Upper lobe of right lung (tissue), 1 donor: Measurements from ENCODE around the gene TNPO3. TPM values are rescaled to one million over a fixed set of nuclear protein-coding genes. Genes with fewer than 3 reads are reported as not detected.

Experiments
- ATAC-seq: fragments of 200-7000 bp; cut with Tn5 transposase; one replicate; pipeline ENCODE4 v1.9.1; 2020; ENCODE audit warnings: mild to moderate bottlenecking, moderate library complexity
- DNase-seq: peaks from one replicate; pipeline ENCODE4 v3.0.0-alpha.2; 2020
- H3K27ac ChIP-seq: fragments of 200-600 bp; one replicate; pipeline ENCODE4 v1.8.0; 2022
- H3K27me3 ChIP-seq: fragments of 200-600 bp; one replicate; pipeline ENCODE4 v1.8.0; 2022; ENCODE audit warnings: mild to moderate bottlenecking
- H3K36me3 ChIP-seq: fragments of 200-600 bp; one replicate; pipeline ENCODE4 v1.8.0; 2022
- H3K4me1 ChIP-seq: fragments of 200-600 bp; one replicate; pipeline ENCODE4 v1.8.0; 2022
- H3K4me3 ChIP-seq: fragments of 200-600 bp; one replicate; pipeline ENCODE4 v1.8.0; 2022; ENCODE audit warnings: mild to moderate bottlenecking
- H3K9me3 ChIP-seq: fragments of 200-600 bp; one replicate; pipeline ENCODE4 v1.8.0; 2022
- CTCF ChIP-seq: fragments of 200-600 bp; IDR thresholded peaks from one replicate; pipeline ENCODE4 v1.8.0; 2022; ENCODE audit warnings: antibody characterized with exemption
- intact Hi-C: fragments of 100-400 bp; cut with DNase I; formaldehyde crosslinking; loops from one replicate; pipeline ENCODE4 v1.11.0; 2022
- total RNA-seq: library from RNA; stranded (reverse); fragmentation: NEBNext Ultra II Directional; extraction: Animal tissue kit (Norgen Biotek cat#: 25700); gene quantifications from one replicate; pipeline ENCODE4 v1.2.1, GENCODE V29; 2021
- donor health status: DM: no; HTN: yes; CAD: no; lungs with severe emphysema.

Gene TNPO3
- total RNA-seq, 1 donor from 2014 or later, result 31.1 TPM

GRCh38 chr7:128954830-128955802 lies 99.8 kb downstream of the TNPO3 start:
- Histone ChIP-seq H3K4me3 (no peak overlapping the region), H3K4me1 (no peaks in the 10 kb centered on the region), H3K27ac (no peak overlapping the region), H3K27me3 (no peaks in the 10 kb centered on the region), H3K9me3 (no peaks in the 10 kb centered on the region), H3K36me3 (peaks cover 82% of the 10 kb centered on the region)
- ATAC-seq (no peak), DNase-seq (no peak)
- no peak for TF ChIP-seq CTCF
- intact Hi-C loops, result no loop called here

GRCh38 chr7:128954150-128954549 lies 100.8 kb downstream of the TNPO3 start:
- Histone ChIP-seq H3K4me3 (no peak overlapping the region), H3K27me3 (no peaks in the 10 kb centered on the region), H3K9me3 (no peaks in the 10 kb centered on the region), H3K36me3 (peaks cover 72% of the 10 kb centered on the region), H3K4me1 (no peaks in the 10 kb centered on the region), H3K27ac (no peak overlapping the region)
- TF ChIP-seq CTCF, result no peak
- ATAC-seq (no peak), DNase-seq (no peak)
- intact Hi-C loops, result no loop called here

GRCh38 chr7:128951296-128951695 lies 103.6 kb downstream of the TNPO3 start:
- peaks cover 49% of the 10 kb centered on the region for H3K36me3 ChIP-seq

GRCh38 chr7:128948976-128949760 lies 105.7 kb downstream of the TNPO3 start:
- no peaks in the 10 kb centered on the region for H3K27me3 ChIP-seq
- H3K4me3 ChIP-seq, result no peak overlapping the region
- H3K9me3 ChIP-seq, result no peaks in the 10 kb centered on the region
- H3K36me3 ChIP-seq, result peaks cover 28% of the 10 kb centered on the region
- H3K4me1 ChIP-seq, result no peaks in the 10 kb centered on the region
- peak; percentile 69 for DNase-seq
- intact Hi-C loops, result no loop called here
- H3K27ac ChIP-seq, result no peak overlapping the region
- no peak for TF ChIP-seq CTCF
- ATAC-seq, result peak; percentile 78

More at GRCh38 chr7:128951296-128951695, 103.6 kb downstream of the TNPO3 start:
- Histone ChIP-seq H3K27me3 (no peaks in the 10 kb centered on the region), H3K9me3 (no peaks in the 10 kb centered on the region), H3K4me3 (no peak overlapping the region), H3K27ac (no peak overlapping the region), H3K4me1 (no peaks in the 10 kb centered on the region)
- no peak for TF ChIP-seq CTCF
- ATAC-seq (no peak), DNase-seq (no peak)
- intact Hi-C loops, result no loop called here

GRCh38 chr7:128948312-128948973 lies 106.5 kb downstream of the TNPO3 start:
- ATAC-seq, result peak; percentile 17

More at GRCh38 chr7:128948312-128948973, 106.5 kb downstream of the TNPO3 start:
- Histone ChIP-seq H3K4me1 (no peaks in the 10 kb centered on the region), H3K4me3 (no peak overlapping the region), H3K27ac (no peak overlapping the region), H3K9me3 (no peaks in the 10 kb centered on the region), H3K27me3 (no peaks in the 10 kb centered on the region), H3K36me3 (peaks cover 21% of the 10 kb centered on the region)
- intact Hi-C loops, result no loop called here
- no peak for TF ChIP-seq CTCF
- peak; percentile 66 for DNase-seq
